Measurements from ENCODE around the gene DDB1. TPM values are rescaled to one million over a fixed set of nuclear protein-coding genes. Genes with fewer than 3 reads are reported as not detected.

DDB1 gene
- total RNA-seq, 2 experiments from 2014 or later = 227 to 236 TPM

DNA sequence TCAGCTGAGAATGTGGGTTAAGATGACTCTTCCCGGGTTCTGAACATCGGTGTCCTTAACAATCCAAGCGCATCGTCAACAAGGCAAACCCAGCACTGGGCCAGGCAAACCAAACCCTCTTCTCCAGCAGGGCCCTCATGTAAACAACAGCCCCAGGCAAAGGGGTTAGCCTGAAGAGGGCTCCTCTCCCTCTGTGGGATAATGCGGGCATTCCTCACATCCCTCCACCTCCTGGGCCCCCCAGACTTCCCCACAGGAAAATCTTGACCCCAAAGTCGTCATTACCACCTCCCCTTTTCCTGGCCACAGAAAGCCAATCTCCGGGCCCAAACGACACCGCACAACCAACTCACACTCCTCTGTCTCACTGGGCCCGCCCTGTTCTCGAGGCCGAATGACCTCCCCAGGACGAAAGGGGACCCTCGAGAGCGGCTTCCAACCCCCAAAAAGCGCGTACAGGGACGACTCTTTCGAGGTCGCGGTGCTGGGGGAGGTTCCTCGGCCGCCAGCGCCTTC lies 566 bp downstream of the DDB1 start:
- CTCF ChIA-PET = interaction anchor here (0.6 to 1.7 kb wide), 3 partner anchors 53 to 616 kb away, joined by 3 to 12 read pairs (median 3); no protein-coding TSS in a partner anchor
- Mint-ChIP-seq H3K4me1 (ENCODE audit: low read depth) (peaks cover 79% of the 10 kb centered on the region), H3K36me3 (ENCODE audit: low read depth) (peaks cover 45% of the 10 kb centered on the region), H3K4me3 (peak overlapping the region; percentile 96), H3K9me3 (no peaks in the 10 kb centered on the region), H3K27ac (peak overlapping the region; percentile 84), H3K27me3 (ENCODE audit: low read depth) (no peaks in the 10 kb centered on the region)
- peak; percentile 10 for DNase-seq
- intact Hi-C loops (cut with micrococcal nuclease) = loop anchor here (2.0 to 10.0 kb wide), 3 partner anchors 38 to 418 kb away; partner anchors contain the start of genes TMEM109 and VWCE

DNA sequence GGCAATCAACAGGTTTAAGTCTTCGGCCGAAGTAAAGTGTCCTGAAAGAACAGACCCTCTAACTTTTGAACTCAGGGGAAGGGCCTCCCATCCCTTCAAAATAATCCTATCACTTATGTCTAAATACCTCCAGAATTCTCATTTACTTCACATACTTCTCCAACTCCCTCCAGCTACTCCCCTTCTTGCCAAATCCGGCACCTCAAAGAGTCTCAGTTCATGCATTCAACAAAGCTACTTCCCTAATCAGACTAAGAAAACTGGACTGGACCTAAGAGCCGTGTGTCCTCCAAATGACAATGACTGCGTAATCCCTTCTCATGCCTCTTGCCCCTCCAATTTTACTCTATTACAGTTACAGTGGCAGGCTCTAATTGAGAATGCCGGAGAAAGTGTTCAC lies 1.3 kb downstream of the DDB1 start:
- no peaks in the 10 kb centered on the region for H3K9me3 Mint-ChIP-seq
- no peaks in the 10 kb centered on the region for H3K27me3 Mint-ChIP-seq (ENCODE audit: low read depth)
- DNase-seq = no peak
- H3K4me1 Mint-ChIP-seq (ENCODE audit: low read depth) = peaks cover 74% of the 10 kb centered on the region
- intact Hi-C loops (cut with micrococcal nuclease) = loop anchor here (2.0 to 10.0 kb wide), 3 partner anchors 37 to 417 kb away; partner anchors contain the start of genes TMEM109 and VWCE
- peak overlapping the region; percentile 84 for H3K27ac Mint-ChIP-seq
- H3K4me3 Mint-ChIP-seq = peak overlapping the region; percentile 96
- H3K36me3 Mint-ChIP-seq (ENCODE audit: low read depth) = peaks cover 43% of the 10 kb centered on the region
- CTCF ChIA-PET = interaction anchor here (0.6 to 1.7 kb wide), 3 partner anchors 54 to 617 kb away, joined by 3 to 12 read pairs (median 3); no protein-coding TSS in a partner anchor

DNA sequence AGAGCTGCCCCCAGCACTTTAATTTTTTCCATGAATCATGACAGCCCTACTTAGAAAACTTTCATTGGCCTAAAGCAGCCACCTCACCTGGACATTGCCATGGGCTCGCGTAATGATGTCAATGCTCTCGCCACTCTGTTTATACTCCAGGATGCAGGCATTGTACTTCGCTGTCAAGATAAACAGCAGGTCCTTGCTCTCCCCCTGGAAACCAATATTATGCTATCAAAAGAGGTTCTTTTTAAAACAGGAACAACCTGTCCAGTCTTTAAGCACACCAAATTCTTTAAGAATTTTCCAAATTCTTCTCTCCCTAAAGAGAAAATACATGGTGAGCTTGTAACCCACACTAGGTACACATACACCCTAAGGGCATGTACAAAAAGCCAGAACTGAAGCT lies 3.0 kb downstream of the DDB1 start:
- CTCF ChIA-PET = no interaction called here
- H3K4me1 Mint-ChIP-seq (ENCODE audit: low read depth) = peaks cover 58% of the 10 kb centered on the region

DNA sequence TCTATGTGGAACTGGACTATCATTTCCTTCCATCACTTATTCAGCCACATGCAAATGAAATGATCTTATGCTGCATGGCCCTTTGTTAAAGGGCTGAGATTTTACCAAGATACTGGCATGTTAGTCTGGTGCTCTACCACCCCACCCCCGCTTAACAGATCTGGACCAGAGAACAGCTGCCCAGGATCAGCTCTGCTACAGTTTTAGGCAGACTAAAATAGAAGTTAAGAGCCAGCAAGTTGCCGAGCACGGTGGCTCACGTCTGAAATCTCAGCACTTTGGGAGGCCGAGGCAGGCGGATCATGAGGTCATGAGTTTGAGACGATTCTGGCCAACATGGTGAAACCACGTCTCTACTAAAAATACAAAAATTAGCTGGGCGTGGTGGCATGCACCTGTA lies 4.6 kb downstream of the DDB1 start:
- Mint-ChIP-seq H3K9me3 (no peaks in the 10 kb centered on the region), H3K4me1 (ENCODE audit: low read depth) (peaks cover 44% of the 10 kb centered on the region), H3K4me3 (no peak overlapping the region), H3K27ac (no peak overlapping the region), H3K27me3 (ENCODE audit: low read depth) (no peaks in the 10 kb centered on the region), H3K36me3 (ENCODE audit: low read depth) (peaks cover 61% of the 10 kb centered on the region)
- intact Hi-C loops (cut with micrococcal nuclease) = no loop called here
- DNase-seq = no peak
- CTCF ChIA-PET = interaction anchor here (1.8 to 2.7 kb wide), 2 partner anchors 8 to 57 kb away, joined by 10 to 14 read pairs; no protein-coding TSS in a partner anchor

More for the DNA sequence above, 3.0 kb downstream of the DDB1 start:
- H3K27me3 Mint-ChIP-seq (ENCODE audit: low read depth) = no peaks in the 10 kb centered on the region
- intact Hi-C loops (cut with micrococcal nuclease) = loop anchor here (10.0 kb wide), 1 partner anchor 305 kb away; no protein-coding TSS in a partner anchor
- peaks cover 52% of the 10 kb centered on the region for H3K36me3 Mint-ChIP-seq (ENCODE audit: low read depth)
- no peak overlapping the region for H3K4me3 Mint-ChIP-seq
- no peak overlapping the region for H3K27ac Mint-ChIP-seq
- H3K9me3 Mint-ChIP-seq = no peaks in the 10 kb centered on the region
- no peak for DNase-seq

- Mint-ChIP-seq H3K9me3 (no peaks in the 10 kb centered on the region), H3K4me3 (no peak overlapping the region), H3K4me1 (ENCODE audit: low read depth) (peaks cover 44% of the 10 kb centered on the region), H3K27me3 (ENCODE audit: low read depth) (no peaks in the 10 kb centered on the region), H3K36me3 (ENCODE audit: low read depth) (peaks cover 64% of the 10 kb centered on the region), H3K27ac (no peak overlapping the region)
- CTCF ChIA-PET = interaction anchor here (0.6 to 2.7 kb wide), 5 partner anchors 8 to 120 kb away, joined by 3 to 14 read pairs (median 5); no protein-coding TSS in a partner anchor
- intact Hi-C loops (cut with micrococcal nuclease) = no loop called here
- DNase-seq = no peak
Measured at GRCh38 chr11:61327669-61328071, 5.2 kb downstream of the DDB1 start.

DNA sequence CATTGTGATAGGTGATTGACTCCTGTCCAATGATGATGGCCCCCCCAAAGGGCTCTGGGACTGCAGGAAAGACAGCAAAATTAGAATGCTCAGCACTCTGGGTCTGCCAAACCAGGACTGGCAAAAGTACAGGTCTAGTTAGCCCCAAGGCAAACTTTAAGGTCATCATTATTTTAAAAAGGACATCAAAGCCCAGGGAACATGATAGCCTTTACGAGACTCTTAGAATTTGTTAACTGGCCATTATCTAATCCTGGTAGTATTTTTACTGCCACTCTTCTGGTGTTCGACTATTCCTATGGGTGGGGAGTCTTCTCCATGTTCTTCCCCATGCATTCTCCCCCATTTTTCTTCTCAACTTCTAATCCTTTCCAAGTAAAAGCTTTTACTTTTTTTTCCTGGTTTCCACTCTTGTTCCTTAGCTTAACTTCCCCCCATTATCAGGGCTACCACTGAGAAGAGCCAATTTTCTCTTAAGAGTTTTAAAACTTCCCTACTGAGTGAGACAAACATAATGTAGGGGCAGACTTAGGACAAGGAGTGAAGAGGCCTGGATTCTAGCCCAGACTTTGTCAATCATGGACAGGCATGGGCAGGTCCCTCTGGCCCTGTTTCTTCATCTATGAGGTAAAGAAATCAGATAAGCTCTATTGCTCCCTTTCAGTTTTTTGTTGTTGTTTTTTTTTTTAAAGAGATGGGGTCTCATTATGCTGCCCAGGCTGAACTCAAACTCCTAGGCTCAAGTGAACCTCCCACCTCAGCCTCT lies 7.1 kb downstream of the DDB1 start:
- Mint-ChIP-seq H3K27me3 (ENCODE audit: low read depth) (no peaks in the 10 kb centered on the region), H3K36me3 (ENCODE audit: low read depth) (peaks cover 62% of the 10 kb centered on the region), H3K4me1 (ENCODE audit: low read depth) (peaks cover 27% of the 10 kb centered on the region), H3K4me3 (no peak overlapping the region), H3K9me3 (no peaks in the 10 kb centered on the region), H3K27ac (no peak overlapping the region)
- intact Hi-C loops (cut with micrococcal nuclease) = no loop called here
- no peak for DNase-seq
- CTCF ChIA-PET = interaction anchor here (0.8 to 1.0 kb wide), 2 partner anchors 10 to 71 kb away, joined by 3 read pairs; no protein-coding TSS in a partner anchor

GRCh38 chr11:61315260-61315659 lies 17.6 kb downstream of the DDB1 start:
- intact Hi-C loops (cut with micrococcal nuclease) = no loop called here
- H3K36me3 Mint-ChIP-seq (ENCODE audit: low read depth) = peaks cover 40% of the 10 kb centered on the region
- H3K4me3 Mint-ChIP-seq = no peak overlapping the region
- no peaks in the 10 kb centered on the region for H3K27me3 Mint-ChIP-seq (ENCODE audit: low read depth)
- CTCF ChIA-PET = interaction anchor here (0.6 kb wide), 1 partner anchor 94 kb away, joined by 3 read pairs; no protein-coding TSS in a partner anchor
- H3K27ac Mint-ChIP-seq = no peak overlapping the region
- DNase-seq = no peak
- H3K4me1 Mint-ChIP-seq (ENCODE audit: low read depth) = no peaks in the 10 kb centered on the region
- no peaks in the 10 kb centered on the region for H3K9me3 Mint-ChIP-seq

DNA sequence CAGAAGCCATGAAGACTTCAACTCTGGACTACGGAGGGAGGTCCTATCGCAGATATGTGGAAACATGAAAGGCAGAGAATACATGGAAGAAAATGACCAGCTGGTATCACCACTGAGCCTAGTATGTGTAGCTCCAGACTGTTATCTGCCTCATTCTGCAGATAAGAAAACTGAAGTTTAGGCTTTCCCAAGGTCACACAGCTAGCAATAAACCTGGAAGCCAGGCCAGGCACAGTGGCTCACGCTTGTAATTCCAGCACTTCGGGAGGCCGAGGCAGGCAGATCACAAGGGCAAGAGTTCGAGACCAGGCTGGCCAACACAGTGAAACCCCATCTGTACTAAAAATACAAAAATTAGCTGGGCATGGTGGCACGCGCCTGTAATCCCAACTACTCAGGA lies 22.2 kb downstream of the DDB1 start:
- Mint-ChIP-seq H3K4me3 (no peak overlapping the region), H3K27me3 (ENCODE audit: low read depth) (no peaks in the 10 kb centered on the region), H3K9me3 (no peaks in the 10 kb centered on the region), H3K27ac (no peak overlapping the region), H3K36me3 (ENCODE audit: low read depth) (peaks cover 30% of the 10 kb centered on the region), H3K4me1 (ENCODE audit: low read depth) (no peaks in the 10 kb centered on the region)
- DNase-seq = no peak
- CTCF ChIA-PET = interaction anchor here (0.8 to 2.3 kb wide), 5 partner anchors 17 to 125 kb away, joined by 3 to 6 read pairs (median 5); no protein-coding TSS in a partner anchor
- intact Hi-C loops (cut with micrococcal nuclease) = no loop called here

DNA sequence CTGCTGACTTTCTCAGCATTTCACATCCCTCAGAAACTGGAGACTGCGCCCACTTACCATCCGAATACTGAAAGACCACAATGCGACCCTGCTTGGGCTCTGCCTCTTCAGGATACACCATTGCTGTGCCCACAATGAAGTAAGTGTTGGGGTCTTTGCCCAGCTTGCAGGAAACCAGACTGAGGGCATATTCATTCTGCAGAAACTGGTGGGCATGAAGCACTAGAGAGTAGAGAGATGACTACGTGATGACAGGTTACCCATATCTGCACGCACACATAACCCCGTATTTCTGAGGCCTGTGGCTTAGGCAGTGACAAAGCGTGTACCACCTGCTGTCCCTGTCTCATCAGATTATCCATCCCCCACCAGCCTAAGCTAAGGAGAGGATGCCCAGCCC lies 23.2 kb downstream of the DDB1 start:
- Mint-ChIP-seq H3K4me3 (no peak overlapping the region), H3K27ac (no peak overlapping the region), H3K36me3 (ENCODE audit: low read depth) (peaks cover 30% of the 10 kb centered on the region), H3K4me1 (ENCODE audit: low read depth) (no peaks in the 10 kb centered on the region), H3K9me3 (no peaks in the 10 kb centered on the region), H3K27me3 (ENCODE audit: low read depth) (no peaks in the 10 kb centered on the region)
- intact Hi-C loops (cut with micrococcal nuclease) = no loop called here
- no peak for DNase-seq
- CTCF ChIA-PET = interaction anchor here (1.1 to 1.8 kb wide), 3 partner anchors 26 to 126 kb away, joined by 4 to 5 read pairs (median 5); no protein-coding TSS in a partner anchor

DNA sequence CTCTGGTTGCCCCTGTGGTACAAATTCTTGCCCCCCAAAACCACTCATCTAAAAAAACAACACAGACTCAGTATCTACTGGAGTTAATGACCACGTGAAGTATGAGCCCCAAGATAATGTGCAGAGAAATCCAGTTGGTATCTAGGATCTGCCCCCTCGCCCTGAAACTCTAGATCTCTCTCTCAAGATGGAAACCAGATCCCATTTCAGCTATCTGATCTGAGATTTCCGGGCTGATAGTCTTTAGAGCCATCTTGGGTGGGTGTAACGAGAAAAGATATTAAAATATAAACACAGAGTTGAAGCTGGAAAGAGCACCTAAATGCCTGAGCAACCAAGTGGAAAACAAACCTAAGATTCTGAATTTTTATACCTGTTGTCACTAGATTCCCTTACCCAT lies 23.8 kb downstream of the DDB1 start:
- intact Hi-C loops (cut with micrococcal nuclease) = no loop called here
- H3K27ac Mint-ChIP-seq = no peak overlapping the region
- H3K9me3 Mint-ChIP-seq = no peaks in the 10 kb centered on the region
- H3K36me3 Mint-ChIP-seq (ENCODE audit: low read depth) = peaks cover 32% of the 10 kb centered on the region
- H3K4me3 Mint-ChIP-seq = no peak overlapping the region
- H3K27me3 Mint-ChIP-seq (ENCODE audit: low read depth) = no peaks in the 10 kb centered on the region
- no peak for DNase-seq
- CTCF ChIA-PET = interaction anchor here (1.8 kb wide), 2 partner anchors 27 to 126 kb away, joined by 4 to 5 read pairs; no protein-coding TSS in a partner anchor
- H3K4me1 Mint-ChIP-seq (ENCODE audit: low read depth) = no peaks in the 10 kb centered on the region

DNA sequence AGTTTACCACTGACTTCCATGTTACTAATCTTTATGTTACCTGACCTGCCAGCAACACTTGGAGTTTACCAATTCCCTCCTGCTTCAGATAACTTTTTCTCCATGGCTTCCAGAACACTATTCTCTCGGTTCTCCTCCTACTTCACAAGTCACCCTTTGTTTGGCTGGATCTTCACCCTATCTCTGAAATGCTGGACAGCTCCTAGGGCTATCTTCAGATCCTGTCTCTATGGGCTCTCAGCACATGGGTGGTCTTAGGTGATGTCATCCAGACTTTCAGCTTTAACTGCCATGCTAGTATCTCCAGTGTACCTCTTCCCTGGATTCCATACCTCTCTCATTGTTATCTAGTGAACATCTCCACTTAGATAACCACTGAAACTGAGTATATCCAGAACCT lies 25.6 kb downstream of the DDB1 start:
- Mint-ChIP-seq H3K27me3 (ENCODE audit: low read depth) (no peaks in the 10 kb centered on the region), H3K36me3 (ENCODE audit: low read depth) (peaks cover 32% of the 10 kb centered on the region), H3K4me3 (no peak overlapping the region), H3K27ac (no peak overlapping the region), H3K9me3 (no peaks in the 10 kb centered on the region), H3K4me1 (ENCODE audit: low read depth) (no peaks in the 10 kb centered on the region)
- no peak for DNase-seq
- CTCF ChIA-PET = no interaction called here
- intact Hi-C loops (cut with micrococcal nuclease) = no loop called here

GRCh38 chr11:61306221-61306620 lies 26.7 kb downstream of the DDB1 start:
- DNase-seq = no peak
- Mint-ChIP-seq H3K9me3 (no peaks in the 10 kb centered on the region), H3K36me3 (ENCODE audit: low read depth) (peaks cover 36% of the 10 kb centered on the region), H3K4me1 (ENCODE audit: low read depth) (no peaks in the 10 kb centered on the region), H3K27ac (no peak overlapping the region), H3K4me3 (no peak overlapping the region), H3K27me3 (ENCODE audit: low read depth) (no peaks in the 10 kb centered on the region)
- CTCF ChIA-PET = no interaction called here
- intact Hi-C loops (cut with micrococcal nuclease) = no loop called here

Measured in activated naive CD4-positive, alpha-beta T cell treated with anti-CD3 and anti-CD28 coated beads for 36 hours (primary cell).